RWPE1 (cell line): ENCODE measurements around the gene KIF2C.

Source experiments
- CTCF ChIA-PET: fragments of 350-600 bp; sonication (Branson Sonifier 250); formaldehyde crosslinking; extraction: SDS; loops from one replicate; lab custom pipeline; 2021; lab: Yijun Ruan, JAX
- POLR2A ChIA-PET: fragments of 400-600 bp; formaldehyde crosslinking; extraction: SDS; loops from one replicate; lab custom pipeline; 2020; ENCODE audit warnings: antibody characterized with exemption; ENCODE audit not compliant: low non-redundant PET; lab: Yijun Ruan, JAX
- DNase-seq: peaks from one replicate; pipeline ENCODE4 v3.0.0; 2012; ENCODE audit warnings: low spot score
- H3K27ac ChIP-seq: fragments of 450-650 bp; 2 replicates; pipeline ENCODE4 v1.5.1; 2017
- TF ChIP-seq, protein P1 (sequence below): fragments of 450-650 bp; conservative IDR thresholded peaks from 2 replicates; pipeline ENCODE4 v1.5.1; 2017; ENCODE audit warnings: low read depth, mild to moderate bottlenecking

Gene KIF2C

DNA sequence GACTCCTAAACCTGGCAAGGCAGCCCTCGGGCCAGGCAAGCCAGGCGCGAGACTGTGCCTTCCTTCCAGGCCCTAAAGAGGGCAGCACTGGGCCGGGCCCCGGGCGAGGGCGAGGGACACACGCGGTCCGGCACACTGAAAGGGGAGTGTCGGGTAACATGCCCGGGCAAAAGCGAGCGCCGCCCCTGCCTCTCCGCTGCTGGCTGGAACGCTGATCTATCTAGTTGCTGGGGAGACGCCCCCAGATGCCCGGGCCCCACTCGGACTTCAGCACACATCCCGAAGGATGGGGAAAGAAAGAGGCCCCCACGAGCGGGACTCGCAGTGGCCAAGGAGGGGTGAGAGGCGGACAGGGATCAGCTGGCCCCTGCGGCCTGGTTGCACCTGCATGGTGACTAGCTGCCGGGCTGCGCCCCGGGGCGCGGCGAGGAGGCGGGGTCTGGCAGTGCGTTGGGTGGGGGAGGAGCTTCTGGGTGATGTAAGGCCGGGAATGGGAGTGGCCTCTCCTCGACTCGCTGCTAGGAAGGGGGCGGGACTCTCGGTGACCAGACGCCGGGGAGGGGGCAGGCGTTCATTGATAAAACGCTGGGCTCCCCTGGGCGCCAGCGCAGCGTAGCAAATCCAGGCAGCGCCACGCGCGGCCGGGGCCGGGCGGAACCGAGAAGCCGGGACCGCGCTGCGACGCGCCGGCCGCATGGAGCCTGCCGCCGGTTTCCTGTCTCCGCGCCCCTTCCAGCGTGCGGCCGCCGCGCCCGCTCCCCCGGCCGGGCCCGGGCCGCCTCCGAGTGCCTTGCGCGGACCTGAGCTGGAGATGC lies 60.3 kb downstream of the KIF2C start, which contains the start of gene PLK3:
Gene PLK3 (plus strand): TSS at position 608 of the 815 bp plus-strand sequence. CDS start 87 bp downstream, at position 695.
- TF ChIP-seq, protein P1, sequence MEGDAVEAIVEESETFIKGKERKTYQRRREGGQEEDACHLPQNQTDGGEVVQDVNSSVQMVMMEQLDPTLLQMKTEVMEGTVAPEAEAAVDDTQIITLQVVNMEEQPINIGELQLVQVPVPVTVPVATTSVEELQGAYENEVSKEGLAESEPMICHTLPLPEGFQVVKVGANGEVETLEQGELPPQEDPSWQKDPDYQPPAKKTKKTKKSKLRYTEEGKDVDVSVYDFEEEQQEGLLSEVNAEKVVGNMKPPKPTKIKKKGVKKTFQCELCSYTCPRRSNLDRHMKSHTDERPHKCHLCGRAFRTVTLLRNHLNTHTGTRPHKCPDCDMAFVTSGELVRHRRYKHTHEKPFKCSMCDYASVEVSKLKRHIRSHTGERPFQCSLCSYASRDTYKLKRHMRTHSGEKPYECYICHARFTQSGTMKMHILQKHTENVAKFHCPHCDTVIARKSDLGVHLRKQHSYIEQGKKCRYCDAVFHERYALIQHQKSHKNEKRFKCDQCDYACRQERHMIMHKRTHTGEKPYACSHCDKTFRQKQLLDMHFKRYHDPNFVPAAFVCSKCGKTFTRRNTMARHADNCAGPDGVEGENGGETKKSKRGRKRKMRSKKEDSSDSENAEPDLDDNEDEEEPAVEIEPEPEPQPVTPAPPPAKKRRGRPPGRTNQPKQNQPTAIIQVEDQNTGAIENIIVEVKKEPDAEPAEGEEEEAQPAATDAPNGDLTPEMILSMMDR, result peak; percentile 96
- DNase-seq, result peak; percentile 93
- CTCF ChIA-PET, result interaction anchor here (0.7 to 0.9 kb wide), 3 partner anchors 16 to 418 kb away, joined by 3 to 7 read pairs (median 3); no protein-coding TSS in a partner anchor
- H3K27ac ChIP-seq, result peak within 1 kb of the TSS; percentile 99
- POLR2A ChIA-PET, result interaction anchor here (0.6 to 1.5 kb wide), 8 partner anchors 9 to 748 kb away, joined by 3 to 8 read pairs (median 4); partner anchors contain the start of gene RPS8

DNA sequence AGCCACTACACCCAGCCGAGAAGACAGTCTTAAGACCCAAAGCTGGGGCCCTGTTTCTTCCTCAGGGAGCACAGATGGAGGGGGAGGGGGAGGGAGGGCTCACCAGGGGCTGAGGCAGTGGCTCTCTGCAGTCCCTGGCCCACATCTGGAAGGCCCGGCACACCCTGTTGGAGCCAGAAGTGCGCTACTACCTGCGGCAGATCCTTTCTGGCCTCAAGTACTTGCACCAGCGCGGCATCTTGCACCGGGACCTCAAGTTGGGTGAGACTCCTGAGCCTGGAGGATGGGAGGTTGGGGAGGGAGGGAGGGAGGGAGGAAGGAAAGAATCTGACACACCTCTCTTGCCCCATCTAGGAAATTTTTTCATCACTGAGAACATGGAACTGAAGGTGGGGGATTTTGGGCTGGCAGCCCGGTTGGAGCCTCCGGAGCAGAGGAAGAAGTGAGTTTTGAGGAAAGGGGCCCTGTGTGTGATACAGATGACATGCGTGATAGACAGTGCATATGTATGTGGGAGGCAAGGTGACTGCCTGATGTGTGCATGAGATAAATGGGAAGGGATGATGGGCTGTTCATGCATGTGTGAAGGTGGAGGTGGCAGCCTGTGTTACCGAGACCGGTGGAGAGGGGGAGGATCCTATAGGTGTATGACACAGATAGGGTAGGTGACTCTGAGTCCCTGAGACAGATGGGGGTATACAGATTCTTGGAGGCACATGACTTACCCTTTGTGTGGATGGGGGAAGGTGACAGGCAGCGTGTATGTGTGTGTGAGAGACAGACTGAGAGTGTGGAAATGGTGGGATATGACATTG lies 62.1 kb downstream of the KIF2C start:
- peak overlapping the region; percentile 99 for H3K27ac ChIP-seq

DNA sequence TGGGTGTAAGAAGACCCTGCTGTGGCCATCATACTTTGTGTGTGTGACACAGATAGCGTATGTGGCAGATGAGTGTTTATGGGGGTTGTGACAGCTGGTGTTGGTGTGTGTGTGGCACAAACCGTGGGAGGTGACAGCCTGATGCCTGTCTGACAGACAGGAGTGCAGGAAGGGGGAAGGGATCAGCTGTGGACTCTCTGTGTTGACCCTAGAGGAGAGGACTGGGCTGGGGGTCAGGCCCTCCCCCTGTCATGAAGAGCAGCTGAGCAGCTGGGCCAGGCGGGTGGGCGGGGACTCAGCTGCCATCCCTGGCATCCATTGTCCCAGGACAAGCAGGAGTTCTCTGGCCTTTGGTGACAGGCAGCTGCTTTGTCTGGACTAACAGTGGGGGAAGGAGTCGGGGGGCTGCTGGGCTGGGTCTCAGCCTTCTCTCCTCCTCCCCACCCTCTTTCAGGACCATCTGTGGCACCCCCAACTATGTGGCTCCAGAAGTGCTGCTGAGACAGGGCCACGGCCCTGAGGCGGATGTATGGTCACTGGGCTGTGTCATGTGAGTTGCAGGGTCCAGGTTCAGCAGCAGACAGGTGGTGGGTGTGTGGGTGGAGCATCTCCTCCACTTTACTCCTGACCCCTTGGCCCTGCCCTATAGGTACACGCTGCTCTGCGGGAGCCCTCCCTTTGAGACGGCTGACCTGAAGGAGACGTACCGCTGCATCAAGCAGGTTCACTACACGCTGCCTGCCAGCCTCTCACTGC lies 62.8 kb downstream of the KIF2C start:
- POLR2A ChIA-PET, result no interaction called here
- DNase-seq, result no peak
- CTCF ChIA-PET, result no interaction called here
- TF ChIP-seq, protein P1, result no peak
- peak overlapping the region; percentile 99 for H3K27ac ChIP-seq

More for the DNA sequence above, 62.1 kb downstream of the KIF2C start:
- TF ChIP-seq, protein P1, result no peak
- ChIA-PET CTCF (interaction anchor here (0.5 kb wide), 2 partner anchors 70 to 505 kb away, joined by 3 to 10 read pairs; no protein-coding TSS in a partner anchor), POLR2A (no interaction called here)
- DNase-seq, result no peak

DNA sequence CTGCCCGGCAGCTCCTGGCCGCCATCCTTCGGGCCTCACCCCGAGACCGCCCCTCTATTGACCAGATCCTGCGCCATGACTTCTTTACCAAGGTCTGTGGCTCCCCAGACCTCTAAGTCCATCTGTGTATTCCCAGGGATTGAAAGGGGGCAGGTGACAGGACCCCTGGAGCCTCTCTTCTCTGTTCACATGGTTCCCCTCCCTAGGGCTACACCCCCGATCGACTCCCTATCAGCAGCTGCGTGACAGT lies 63.4 kb downstream of the KIF2C start:
- no peak for DNase-seq
- ChIA-PET CTCF (no interaction called here), POLR2A (interaction anchor here (0.5 kb wide), 1 partner anchor 11 kb away, joined by 5 read pairs; no protein-coding TSS in a partner anchor)
- peak overlapping the region; percentile 99 for H3K27ac ChIP-seq
- TF ChIP-seq, protein P1, result no peak

DNA sequence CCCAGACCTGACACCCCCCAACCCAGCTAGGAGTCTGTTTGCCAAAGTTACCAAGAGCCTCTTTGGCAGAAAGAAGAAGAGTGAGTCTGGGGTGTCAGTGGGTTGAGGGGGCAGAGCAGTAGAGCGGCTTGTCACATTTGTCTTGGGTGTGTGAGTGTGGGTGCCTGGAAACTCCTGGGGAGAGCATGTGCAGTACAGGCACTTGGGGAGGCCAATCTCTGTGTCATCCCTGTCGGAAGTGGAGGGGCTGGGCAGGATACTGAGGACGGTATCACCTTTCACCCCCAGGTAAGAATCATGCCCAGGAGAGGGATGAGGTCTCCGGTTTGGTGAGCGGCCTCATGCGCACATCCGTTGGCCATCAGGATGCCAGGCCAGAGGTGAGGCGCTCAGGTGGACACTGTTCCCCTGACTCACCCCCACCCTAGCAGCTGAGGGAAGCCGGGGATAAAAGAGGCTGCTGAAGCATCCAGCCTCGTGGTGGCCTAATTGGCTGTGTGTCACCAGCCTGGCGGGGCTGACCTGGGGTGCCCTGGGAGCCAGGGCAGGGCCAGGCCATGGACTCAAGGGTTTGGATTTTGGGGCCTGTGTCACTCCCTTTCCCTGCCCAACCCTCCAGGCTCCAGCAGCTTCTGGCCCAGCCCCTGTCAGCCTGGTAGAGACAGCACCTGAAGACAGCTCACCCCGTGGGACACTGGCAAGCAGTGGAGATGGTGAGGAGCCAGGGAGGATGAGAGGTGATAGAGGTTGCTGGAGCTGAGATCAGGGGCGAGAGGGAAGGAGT lies 63.9 kb downstream of the KIF2C start:
- CTCF ChIA-PET, result no interaction called here
- no peak for DNase-seq
- peak overlapping the region; percentile 99 for H3K27ac ChIP-seq
- POLR2A ChIA-PET, result interaction anchor here (0.5 kb wide), 1 partner anchor 11 kb away, joined by 5 read pairs; no protein-coding TSS in a partner anchor
- TF ChIP-seq, protein P1, result no peak
